Thoracic aorta (tissue), 2 donors: Measurements from ENCODE around the gene HCLS1. TPM values are rescaled to one million over a fixed set of nuclear protein-coding genes. Genes with fewer than 3 reads are reported as not detected.
"Not testable (repeated sequence)": the region's sequence is repeated elsewhere in the genome, so short reads cannot be mapped to it uniquely, and the experiment has no call there.

ENCODE experiments used
- ATAC-seq: fragments of 150-250 bp; one replicate; pipeline ENCODE4 v1.8.0; 2017; ENCODE audit warnings: low read depth; ENCODE audit not compliant: insufficient number of reproducible peaks, low FRiP score
- DNase-seq: peaks from one replicate; pipeline ENCODE4 v3.0.0-alpha.2; 2020; ENCODE audit warnings: low spot score
- H3K27ac ChIP-seq, 2 donors: fragments of 200-600 bp; sonication (generic); 1 replicate in 1 of 2; 2 replicates in 1 of 2; pipeline ENCODE4 v1.5.1; 2016; ENCODE audit warnings: mild to moderate bottlenecking in 2 of 2, moderate library complexity in 2 of 2
- H3K27me3 ChIP-seq: fragments of 200-600 bp; sonication (generic); replicated peaks from 2 replicates; pipeline ENCODE4 v1.6.0; 2016; ENCODE audit warnings: mild to moderate bottlenecking; ENCODE audit not compliant: insufficient read depth
- H3K36me3 ChIP-seq: fragments of 200-600 bp; sonication (generic); one replicate; pipeline ENCODE4 v1.5.1; 2016
- H3K4me1 ChIP-seq, 2 donors: fragments of 200-600 bp; sonication (generic); 1 replicate in 1 of 2; 2 replicates in 1 of 2; pipeline versions ENCODE4 v1.5.1 to v1.6.0; 2016; ENCODE audit warnings: low read depth in 2 of 2, mild to moderate bottlenecking in 1 of 2; ENCODE audit not compliant: control insufficient read depth in 1 of 2
- H3K4me3 ChIP-seq: fragments of 200-600 bp; sonication (generic); 2 replicates; pipeline ENCODE4 v1.5.1; 2016; ENCODE audit warnings: mild to moderate bottlenecking
- H3K9me3 ChIP-seq: fragments of 200-600 bp; sonication (generic); 2 replicates; pipeline ENCODE4 v1.5.1; 2016
- total RNA-seq, 2 donors: library from RNA; depleted of rRNA; stranded (reverse); fragments of >200 nt; gene quantifications; one replicate each; pipeline versions ENCODE4 v1.1.0 to v1.2.3, GENCODE V29; 2016
- TF ChIP-seq, protein P1 (sequence below): fragments of 200-600 bp; sonication (generic); IDR thresholded peaks from one replicate; pipeline ENCODE4 v1.5.1; 2019; ENCODE audit warnings: antibody characterized with exemption

Gene HCLS1
- total RNA-seq, 2 donors from 2014 or later = 85.2 to 94.5 TPM

DNA sequence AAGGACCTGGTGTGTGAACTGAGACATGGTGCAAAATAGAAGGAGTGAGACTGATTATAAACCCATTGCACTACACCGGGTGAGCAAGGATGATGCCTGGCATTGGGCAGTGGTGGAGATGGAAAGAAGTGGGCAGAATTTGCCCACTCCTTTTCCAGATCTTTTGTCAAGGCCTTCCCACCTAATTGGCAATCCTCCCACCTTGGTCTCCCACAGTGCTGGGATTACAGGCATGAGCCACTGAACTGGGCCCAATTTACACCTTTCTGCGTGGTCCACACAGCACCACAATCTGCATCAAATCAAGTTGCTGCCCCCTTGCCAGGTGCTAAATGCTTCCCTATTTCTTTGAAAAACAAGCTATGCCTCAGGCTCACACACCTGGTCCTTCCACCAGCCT lies 62.1 kb downstream of the HCLS1 start:
- H3K4me3 ChIP-seq = no peak overlapping the region
- ATAC-seq (no peak), DNase-seq (no peak)
- H3K27me3 ChIP-seq = no peaks in the 10 kb centered on the region
- TF ChIP-seq, protein P1, sequence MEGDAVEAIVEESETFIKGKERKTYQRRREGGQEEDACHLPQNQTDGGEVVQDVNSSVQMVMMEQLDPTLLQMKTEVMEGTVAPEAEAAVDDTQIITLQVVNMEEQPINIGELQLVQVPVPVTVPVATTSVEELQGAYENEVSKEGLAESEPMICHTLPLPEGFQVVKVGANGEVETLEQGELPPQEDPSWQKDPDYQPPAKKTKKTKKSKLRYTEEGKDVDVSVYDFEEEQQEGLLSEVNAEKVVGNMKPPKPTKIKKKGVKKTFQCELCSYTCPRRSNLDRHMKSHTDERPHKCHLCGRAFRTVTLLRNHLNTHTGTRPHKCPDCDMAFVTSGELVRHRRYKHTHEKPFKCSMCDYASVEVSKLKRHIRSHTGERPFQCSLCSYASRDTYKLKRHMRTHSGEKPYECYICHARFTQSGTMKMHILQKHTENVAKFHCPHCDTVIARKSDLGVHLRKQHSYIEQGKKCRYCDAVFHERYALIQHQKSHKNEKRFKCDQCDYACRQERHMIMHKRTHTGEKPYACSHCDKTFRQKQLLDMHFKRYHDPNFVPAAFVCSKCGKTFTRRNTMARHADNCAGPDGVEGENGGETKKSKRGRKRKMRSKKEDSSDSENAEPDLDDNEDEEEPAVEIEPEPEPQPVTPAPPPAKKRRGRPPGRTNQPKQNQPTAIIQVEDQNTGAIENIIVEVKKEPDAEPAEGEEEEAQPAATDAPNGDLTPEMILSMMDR = no peak
- no peak overlapping the region for H3K27ac ChIP-seq
- no peaks in the 10 kb centered on the region for H3K36me3 ChIP-seq
- peaks cover 4 to 12% of the 10 kb centered on the region in 2 donors for H3K4me1 ChIP-seq
- H3K9me3 ChIP-seq = no peaks in the 10 kb centered on the region

DNA sequence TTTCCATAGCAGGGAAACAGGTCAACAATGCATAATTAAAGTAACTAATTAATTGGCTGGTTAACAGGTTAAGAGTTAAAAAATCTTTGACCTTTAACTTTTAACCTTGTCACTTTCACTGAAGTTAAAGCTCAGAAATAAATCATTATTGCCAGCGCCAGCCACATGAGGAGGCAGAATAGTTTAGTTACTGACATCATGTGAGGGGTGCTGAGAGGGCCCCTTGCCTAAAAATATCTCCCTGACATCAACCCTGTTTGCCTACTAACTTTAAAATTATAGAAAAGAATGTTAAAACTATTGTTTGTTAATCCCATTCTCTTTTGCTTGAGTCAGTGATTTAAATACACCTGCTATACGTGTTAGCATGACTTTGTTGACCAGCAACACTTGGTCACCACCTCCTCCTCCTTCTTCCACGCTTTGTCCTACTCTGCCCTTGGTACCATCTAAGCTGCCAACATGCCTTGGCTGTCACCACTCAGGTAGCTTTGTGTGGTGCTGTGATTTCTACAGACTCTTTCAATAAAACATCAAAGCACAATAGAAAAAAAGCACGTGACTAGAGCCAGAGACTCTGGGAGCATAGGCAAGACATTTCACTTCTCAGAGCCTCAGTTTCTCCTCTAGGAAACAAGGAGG lies 64.8 kb downstream of the HCLS1 start:
- Histone ChIP-seq H3K36me3 (no peaks in the 10 kb centered on the region), H3K9me3 (no peaks in the 10 kb centered on the region), H3K4me1 (peaks cover 0 to 10% of the 10 kb centered on the region in 2 donors), H3K27me3 (no peaks in the 10 kb centered on the region), H3K27ac (no peak overlapping the region), H3K4me3 (no peak overlapping the region)
- no peak for DNase-seq
- no peak for ATAC-seq
- TF ChIP-seq, protein P1 = no peak

DNA sequence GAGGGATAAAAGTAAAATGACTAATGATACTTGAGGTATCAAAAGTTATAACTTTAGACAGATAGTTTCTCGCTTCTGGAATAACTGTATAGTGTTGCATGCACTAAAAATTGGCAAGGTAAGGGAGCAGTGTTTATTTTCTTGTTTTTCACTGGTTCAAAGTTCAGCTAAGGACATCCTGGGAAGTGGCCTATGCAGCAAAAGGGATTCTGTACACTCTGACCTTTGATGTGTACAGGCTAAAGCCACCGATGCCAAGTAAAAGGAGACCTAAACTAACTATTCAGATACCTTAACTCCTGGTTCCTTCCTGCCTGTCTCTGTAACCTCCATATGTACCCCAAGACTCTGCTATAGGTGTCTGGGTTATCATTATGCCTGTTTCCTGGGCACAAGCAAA lies 65.9 kb downstream of the HCLS1 start:
- H3K4me1 ChIP-seq = peaks cover 0 to 9% of the 10 kb centered on the region in 2 donors
- no peak for ATAC-seq
- TF ChIP-seq, protein P1 = no peak
- no peaks in the 10 kb centered on the region for H3K9me3 ChIP-seq
- no peak overlapping the region for H3K27ac ChIP-seq
- no peak overlapping the region for H3K4me3 ChIP-seq
- no peaks in the 10 kb centered on the region for H3K36me3 ChIP-seq
- no peak for DNase-seq
- H3K27me3 ChIP-seq = no peaks in the 10 kb centered on the region

DNA sequence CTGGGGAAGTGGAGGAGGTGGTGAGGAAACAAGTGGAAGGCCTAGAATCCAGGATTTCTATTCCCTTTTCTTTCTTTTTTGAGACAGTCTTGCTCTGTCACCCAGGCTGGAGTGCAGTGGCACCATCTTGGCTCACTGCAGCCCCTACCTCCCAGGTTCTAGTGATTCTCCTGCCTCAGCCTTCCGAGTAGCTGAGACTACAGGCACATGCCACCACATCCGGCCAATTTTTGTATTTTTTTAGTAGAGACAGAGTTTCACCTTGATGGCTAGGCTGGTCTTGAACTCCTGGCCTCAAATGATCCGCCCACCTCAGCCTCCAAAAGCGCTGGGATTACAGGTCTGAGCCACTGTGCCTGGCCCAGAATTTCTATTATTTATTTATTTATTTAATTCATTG lies 66.9 kb downstream of the HCLS1 start:
- H3K4me1 ChIP-seq, H3K4me3 ChIP-seq, DNase-seq, ATAC-seq, H3K27ac ChIP-seq, H3K36me3 ChIP-seq, H3K9me3 ChIP-seq, H3K27me3 ChIP-seq: not testable (repeated sequence)

DNA sequence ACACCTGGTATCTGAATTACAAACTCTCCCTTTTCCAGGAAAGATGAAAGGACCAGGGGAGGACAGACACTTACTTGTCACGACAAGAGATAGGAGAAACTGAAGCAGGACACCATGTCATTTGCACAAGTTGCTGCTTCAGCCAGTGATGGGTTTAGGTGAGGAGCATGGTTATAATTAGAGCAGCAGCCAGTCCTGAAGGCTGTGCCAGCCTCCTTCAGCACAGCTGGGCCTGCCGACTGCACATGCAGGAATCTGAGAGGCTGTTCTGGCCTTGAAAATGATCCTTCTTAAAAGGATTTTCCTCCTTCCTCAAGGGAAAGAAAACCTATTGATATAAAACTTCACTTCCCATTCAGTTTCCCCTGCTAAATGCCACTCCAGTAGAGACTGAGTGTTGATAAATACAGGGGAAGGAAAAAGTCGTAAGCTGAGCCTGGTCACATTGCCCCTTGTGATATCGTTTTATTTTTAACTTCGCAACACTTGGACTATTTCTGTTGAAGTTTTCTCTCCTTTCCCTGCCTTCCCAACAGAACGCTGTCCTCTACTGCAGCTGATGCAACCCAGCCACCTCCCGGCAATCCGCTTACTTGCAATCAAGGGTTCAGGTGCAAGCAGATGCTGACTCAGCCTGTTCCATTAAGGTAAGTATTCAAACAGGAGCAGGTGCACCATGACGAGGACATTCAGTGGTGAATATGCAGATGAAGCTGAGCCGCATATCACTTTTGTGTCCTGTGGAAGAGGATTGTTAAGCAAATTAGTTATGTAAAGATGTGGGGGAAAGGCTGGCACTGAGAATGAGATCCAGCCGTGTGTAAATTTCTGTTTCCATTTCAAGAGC lies 67.6 kb downstream of the HCLS1 start, which contains the start of gene FBXO40:
Gene FBXO40, plus strand, starts transcription at position 524 of the 847 bp plus-strand sequence. CDS start 27,197 bp downstream, outside the sequence.
- H3K27ac ChIP-seq = no peak within 1 kb of the TSS
- ATAC-seq = no peak
- H3K36me3 ChIP-seq = no peaks in the 10 kb centered on the region
- peak within 1 kb of the TSS; percentile 11 for H3K4me3 ChIP-seq
- H3K27me3 ChIP-seq = no peaks in the 10 kb centered on the region
- no peaks in the 10 kb centered on the region for H3K9me3 ChIP-seq
- H3K4me1 ChIP-seq = peaks cover 0 to 9% of the 10 kb centered on the region in 2 donors
- TF ChIP-seq, protein P1 = no peak
- no peak for DNase-seq
